Measurements from ENCODE around the gene OGDHL.

- TF ChIP-seq CTCF (IDR thresholded peaks at IDR 0.05), result no peak
- no peak for TF ChIP-seq POLR2A (IDR thresholded peaks at IDR 0.05)
These were observed 70.5 kb downstream of the OGDHL start for GRCh38 chr10:49691588-49691987.
